Fibroblast of lung (primary cell): Measurements from ENCODE around the gene ANKRD52. TPM values are rescaled to one million over a fixed set of nuclear protein-coding genes. Genes with fewer than 3 reads are reported as not detected.
"Not testable (repeated sequence)": the region's sequence is repeated elsewhere in the genome, so short reads cannot be mapped to it uniquely, and the experiment has no call there.

Experiments
- DNase-seq, 2 donors: peaks; one replicate each; pipeline versions ENCODE4 v3.0.0 to v3.0.0-alpha.2; 2010; ENCODE audit warnings: low read depth in 2 of 2
- H2AFZ ChIP-seq: 2 replicates; pipeline ENCODE4 v1.5.1; 2012; ENCODE audit warnings: low read length, control low read depth, inconsistent platforms
- H3K27ac ChIP-seq: 2 replicates; pipeline ENCODE4 v1.5.1; 2011; ENCODE audit warnings: low read length, control low read depth; ENCODE audit not compliant: insufficient read depth
- H3K27me3 ChIP-seq: 2 replicates; pipeline ENCODE4 v1.5.1; 2011; ENCODE audit warnings: mild to moderate bottlenecking, low read length; ENCODE audit not compliant: control insufficient read depth, insufficient read depth
- H3K36me3 ChIP-seq: 2 replicates; pipeline ENCODE4 v1.5.1; 2011; ENCODE audit warnings: low read length; ENCODE audit not compliant: control insufficient read depth, insufficient read depth
- H3K4me1 ChIP-seq: 2 replicates; pipeline ENCODE4 v1.5.1; 2011; ENCODE audit warnings: low read length; ENCODE audit not compliant: control insufficient read depth, insufficient read depth; ENCODE audit errors: extremely low read depth
- H3K4me2 ChIP-seq: 2 replicates; pipeline ENCODE4 v1.5.1; 2011; ENCODE audit warnings: low read length, control low read depth; ENCODE audit not compliant: insufficient read depth; ENCODE audit errors: extremely low read depth
- H3K4me3 ChIP-seq, 4 experiments: fragments of 200-600 bp in 1 of 4; sonication (generic) in 1 of 4; replicated peaks in 1 of 4; 2 replicates each; pipeline ENCODE4 v1.5.1; 2011 to 2016; ENCODE audit warnings: low read length in 4 of 4, low read depth in 3 of 4, mild to moderate bottlenecking in 3 of 4, control low read depth in 2 of 4, inconsistent platforms in 1 of 4, mixed read lengths in 1 of 4; ENCODE audit not compliant: insufficient read depth in 1 of 4; ENCODE audit errors: control extremely low read depth in 1 of 4
- H3K79me2 ChIP-seq: 2 replicates; pipeline ENCODE4 v1.5.1; 2012; ENCODE audit warnings: mild to moderate bottlenecking, low read length, inconsistent platforms; ENCODE audit not compliant: control insufficient read depth, insufficient read depth
- H3K9ac ChIP-seq: 2 replicates; pipeline ENCODE4 v1.5.1; 2011; ENCODE audit warnings: mild to moderate bottlenecking, low read length, control low read depth; ENCODE audit not compliant: insufficient read depth
- H3K9me3 ChIP-seq: 2 replicates; pipeline ENCODE4 v1.5.1; 2012; ENCODE audit warnings: low read depth, low read length; ENCODE audit not compliant: control insufficient read depth, insufficient read depth
- H4K20me1 ChIP-seq: 2 replicates; pipeline ENCODE4 v1.5.1; 2011; ENCODE audit warnings: low read length; ENCODE audit not compliant: control insufficient read depth, insufficient read depth; ENCODE audit errors: extremely low read depth
- CTCF ChIP-seq, 2 donors: IDR thresholded peaks in 1 of 2; conservative IDR thresholded peaks in 1 of 2; 1 replicate in 1 of 2; 2 replicates in 1 of 2; pipeline ENCODE4 v1.5.1; 2011 to 2012; ENCODE audit warnings: low read length in 2 of 2, control low read depth in 1 of 2, inconsistent platforms in 1 of 2, low read depth in 1 of 2, mild to moderate bottlenecking in 1 of 2
- EZH2 ChIP-seq: IDR thresholded peaks from 2 replicates; pipeline ENCODE4 v1.5.1; 2012; ENCODE audit warnings: low read length, control low read depth, mild to moderate bottlenecking; ENCODE audit errors: missing control alignments
- polyA plus RNA-seq, 2 donors: library from polyadenylated mRNA; depleted of rRNA in 1 of 2; stranded (reverse) in 1 of 2; unstranded in 1 of 2; fragments of >200 nt; gene quantifications; 2 replicates each; pipeline ENCODE4 v1.2.1, GENCODE V29; 2011 to 2012; ENCODE audit warnings: missing spikeins in 1 of 2
- total RNA-seq: library from RNA; depleted of rRNA; stranded (reverse); fragments of >200 nt; gene quantifications from 2 replicates; pipeline ENCODE4 v1.2.1, GENCODE V29; 2014

The ANKRD52 gene
- total and polyA plus RNA-seq, 2 donors (not counting 1 experiment from before 2014, with no cell fraction given), result 12.2 to 14.9 TPM

- Histone ChIP-seq H2AFZ (no peak overlapping the region), H4K20me1 (no peaks in the 10 kb centered on the region), H3K79me2 (no peaks in the 10 kb centered on the region), H3K4me2 (no peak overlapping the region), H3K9ac (no peak overlapping the region), H3K4me3 (no peak overlapping the region), H3K27ac (no peak overlapping the region), H3K9me3 (no peaks in the 10 kb centered on the region), H3K27me3 (no peaks in the 10 kb centered on the region), H3K4me1 (peaks cover 2% of the 10 kb centered on the region), H3K36me3 (no peaks in the 10 kb centered on the region)
- DNase-seq, result no peak
- TF ChIP-seq CTCF (conservative IDR thresholded peaks at IDR 0.05 in 1 of 2, IDR thresholded peaks at IDR 0.05 in 1 of 2; ENCODE audit: low read depth in 1 of 2, low read length in 2 of 2), result no peak
- TF ChIP-seq EZH2, result no peak
Observed at GRCh38 chr12:56197921-56198635, 60.1 kb downstream of the ANKRD52 start.

- H3K4me1 ChIP-seq, H3K36me3 ChIP-seq, H3K79me2 ChIP-seq, H3K27me3 ChIP-seq, H4K20me1 ChIP-seq, H3K4me3 ChIP-seq, H2AFZ ChIP-seq, H3K4me2 ChIP-seq, H3K9ac ChIP-seq, H3K9me3 ChIP-seq: not testable (repeated sequence)
- DNase-seq, result peak; percentile 64 to 97
- H3K27ac ChIP-seq, result peak overlapping the region; percentile 61
Observed at GRCh38 chr12:56196818-56197550, 61.2 kb downstream of the ANKRD52 start.

DNA sequence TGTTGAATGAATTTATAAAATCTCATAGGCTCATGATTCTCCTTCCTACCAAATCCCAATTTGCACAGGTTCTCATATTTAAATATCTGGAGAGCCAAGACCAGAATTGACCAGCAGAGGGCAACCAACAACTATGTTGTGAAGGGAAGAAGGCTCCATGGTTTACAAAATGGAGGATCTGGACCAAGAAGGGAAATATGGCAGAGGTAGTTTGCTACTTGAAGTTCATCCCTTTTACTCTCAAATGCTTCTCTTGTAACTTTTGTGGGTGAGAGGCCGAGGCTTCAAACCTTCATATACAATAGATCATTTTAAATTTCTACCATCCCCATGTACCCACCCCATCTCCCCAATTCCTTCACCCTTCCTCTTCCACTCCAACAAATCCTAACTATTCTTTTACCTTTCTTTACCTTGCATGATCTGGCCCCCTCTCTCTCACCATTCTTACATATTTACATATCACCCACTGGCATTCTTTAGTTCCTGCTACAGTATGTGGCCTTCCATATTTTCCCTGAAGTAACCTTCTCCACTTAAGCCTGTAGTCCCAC lies 65.1 kb downstream of the ANKRD52 start:
- Histone ChIP-seq H3K79me2 (peaks cover 10% of the 10 kb centered on the region), H3K27me3 (no peaks in the 10 kb centered on the region), H3K4me3 (no peak overlapping the region), H3K9me3 (no peaks in the 10 kb centered on the region), H4K20me1 (no peaks in the 10 kb centered on the region), H3K27ac (no peak overlapping the region), H2AFZ (peak overlapping the region; percentile 85), H3K4me1 (peaks cover 4% of the 10 kb centered on the region), H3K4me2 (no peak overlapping the region), H3K9ac (no peak overlapping the region), H3K36me3 (no peaks in the 10 kb centered on the region)
- DNase-seq, result peak; percentile 75 to 91
- TF ChIP-seq CTCF (conservative IDR thresholded peaks at IDR 0.05 in 1 of 2, IDR thresholded peaks at IDR 0.05 in 1 of 2; ENCODE audit: low read depth in 1 of 2, low read length in 2 of 2) (peak; percentile 82 to 86), EZH2 (no peak)
